ENCODE measurements around the gene RTN4R. TPM values are rescaled to one million over a fixed set of nuclear protein-coding genes. Genes with fewer than 3 reads are reported as not detected.
A peak's percentile ranks its signal among the peaks of the same experiment; 100 is the strongest.

The RTN4R gene
- total RNA-seq, 2 donors from 2014 or later, result 0.66 to 1.8 TPM

GRCh38 chr22:20243537-20244249 lies 24.4 kb downstream of the RTN4R start:
- no peak overlapping the region for H3K27ac ChIP-seq
- WGBS, 2 donors, result 59 to 63% methylated on average over 10 to 16 of the region's 16 CpGs

GRCh38 chr22:20243176-20243536 lies 25.0 kb downstream of the RTN4R start:
- Histone ChIP-seq H3K9me3 (no peaks in the 10 kb centered on the region), H3K36me3 (replicated peaks in 1 of 2; ENCODE audit: insufficient read depth in 1 of 2, low read depth in 2 of 2) (no peaks in the 10 kb centered on the region), H3K27me3 (no peaks in the 10 kb centered on the region), H3K27ac (no peak overlapping the region), H3K4me3 (no peak overlapping the region), H3K4me1 (peaks cover 24% of the 10 kb centered on the region)
- DNase-seq, result no peak
- ATAC-seq, result no peak
- 80 to 100% methylated on average over 2 to 6 of the region's 6 CpGs for WGBS, 2 donors
- intact Hi-C loops (cut with DNase I), result no loop called here
- TF ChIP-seq CTCF (IDR thresholded peaks at IDR 0.05) (no peak), POLR2A (IDR thresholded peaks at IDR 0.05) (no peak)

More at GRCh38 chr22:20243537-20244249, 24.4 kb downstream of the RTN4R start:
- no peak overlapping the region for H3K4me3 ChIP-seq
- intact Hi-C loops (cut with DNase I), result no loop called here
- H3K36me3 ChIP-seq (replicated peaks in 1 of 2; ENCODE audit: insufficient read depth in 1 of 2, low read depth in 2 of 2), result no peaks in the 10 kb centered on the region
- no peaks in the 10 kb centered on the region for H3K27me3 ChIP-seq
- H3K4me1 ChIP-seq, result peaks cover 27% of the 10 kb centered on the region
- TF ChIP-seq POLR2A (IDR thresholded peaks at IDR 0.05) (no peak), CTCF (IDR thresholded peaks at IDR 0.05) (no peak)
- peak in 2 of 4 donors; percentile 50 to 52 for DNase-seq
- ATAC-seq, result no peak
- H3K9me3 ChIP-seq, result no peaks in the 10 kb centered on the region

DNA sequence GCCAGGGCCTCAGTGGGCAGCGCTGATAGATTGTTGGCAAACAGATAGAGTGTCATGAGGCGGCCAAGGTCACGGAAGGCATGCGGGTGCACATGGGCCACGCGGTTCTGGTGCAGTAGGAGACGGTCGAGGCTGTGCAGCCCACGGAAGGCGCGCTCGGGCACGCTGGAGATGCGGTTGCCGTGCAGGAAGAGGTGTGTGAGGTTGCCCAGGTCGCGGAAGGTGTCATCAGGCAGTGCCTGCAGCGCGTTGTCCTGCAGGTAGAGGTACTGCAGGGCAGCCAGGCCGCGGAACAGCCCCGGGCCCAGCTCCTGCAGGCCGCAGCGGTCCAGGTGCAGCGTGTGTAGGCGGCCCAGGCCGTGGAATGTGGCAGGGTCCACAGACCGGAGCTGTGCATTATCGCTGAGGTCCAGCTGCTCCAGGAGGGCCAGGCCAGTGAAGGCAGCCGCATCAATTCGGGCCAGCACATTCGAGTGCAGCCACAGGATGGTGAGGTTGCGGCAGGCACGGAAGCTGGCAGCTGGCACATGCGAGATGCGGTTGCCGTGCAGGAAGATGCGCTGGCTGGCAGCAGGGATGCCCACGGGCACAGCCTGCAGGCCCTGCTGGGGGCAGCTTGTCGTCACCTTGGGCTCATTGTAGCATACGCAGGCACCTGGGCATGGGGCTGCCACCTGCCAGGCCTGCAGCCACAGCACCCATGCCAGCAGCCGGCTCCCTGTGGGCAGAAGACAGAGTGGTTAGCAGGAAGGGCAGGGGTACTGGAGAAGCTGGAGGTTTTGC lies 25.5 kb downstream of the RTN4R start:
- intact Hi-C loops (cut with DNase I), result no loop called here
- no peak for ATAC-seq
- Histone ChIP-seq H3K27me3 (no peaks in the 10 kb centered on the region), H3K4me3 (no peak overlapping the region), H3K9me3 (no peaks in the 10 kb centered on the region), H3K4me1 (peaks cover 24% of the 10 kb centered on the region), H3K36me3 (replicated peaks in 1 of 2; ENCODE audit: insufficient read depth in 1 of 2, low read depth in 2 of 2) (no peaks in the 10 kb centered on the region), H3K27ac (no peak overlapping the region)
- TF ChIP-seq POLR2A (IDR thresholded peaks at IDR 0.05), result no peak
- TF ChIP-seq CTCF (IDR thresholded peaks at IDR 0.05), result no peak
- WGBS, 2 donors, result 91 to 92% methylated on average over 19 to 42 of the region's 42 CpGs
- no peak for DNase-seq

DNA sequence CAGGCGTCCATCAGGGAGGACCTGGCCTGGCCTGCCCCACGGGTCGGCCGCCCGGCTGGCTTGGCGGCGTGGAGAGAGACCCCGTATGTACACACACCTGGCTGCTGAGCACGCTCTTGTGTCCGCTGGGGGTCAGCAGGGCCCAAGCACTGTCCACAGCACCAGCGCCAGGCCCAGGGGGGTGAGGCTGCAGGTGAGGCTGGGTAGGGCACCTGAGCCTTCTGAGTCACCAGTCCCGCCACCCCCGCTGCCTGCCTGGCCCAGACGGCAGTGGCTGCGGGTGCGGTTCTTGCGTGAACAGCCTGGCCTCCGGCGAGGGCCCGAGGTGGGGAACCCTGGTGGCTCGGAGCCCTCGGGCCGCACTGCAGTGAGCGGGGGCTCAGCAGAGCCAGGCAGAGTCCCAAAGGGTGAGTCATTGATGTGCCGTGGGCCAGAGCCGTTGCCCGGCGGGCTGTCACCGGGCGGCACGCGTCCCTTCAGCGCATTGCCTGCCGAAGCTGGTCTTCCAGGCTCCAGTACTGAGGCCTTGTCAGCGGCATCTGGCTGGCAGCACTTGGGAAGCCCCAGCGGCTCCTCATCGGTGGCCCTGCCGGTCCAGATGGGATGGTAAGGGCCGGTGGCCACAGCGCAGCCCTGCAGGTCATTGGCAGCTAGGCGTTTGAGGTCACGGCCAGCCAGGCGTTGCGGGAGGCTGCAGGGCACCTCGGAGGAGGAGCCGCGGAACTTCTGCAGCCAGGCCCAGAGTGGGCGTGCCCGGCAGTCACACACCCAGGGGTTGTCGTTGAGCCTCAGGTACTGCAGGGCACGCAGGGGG lies 26.3 kb downstream of the RTN4R start:
- no peak overlapping the region for H3K27ac ChIP-seq
- intact Hi-C loops (cut with DNase I), result no loop called here
- H3K9me3 ChIP-seq, result no peaks in the 10 kb centered on the region
- no peak for DNase-seq
- no peaks in the 10 kb centered on the region for H3K27me3 ChIP-seq
- no peak overlapping the region for H3K4me3 ChIP-seq
- peaks cover 27% of the 10 kb centered on the region for H3K4me1 ChIP-seq
- TF ChIP-seq POLR2A (IDR thresholded peaks at IDR 0.05) (no peak), CTCF (IDR thresholded peaks at IDR 0.05) (no peak)
- ATAC-seq, result no peak
- 91 to 95% methylated on average over 10 to 41 of the region's 51 CpGs for WGBS, 2 donors
- no peaks in the 10 kb centered on the region for H3K36me3 ChIP-seq (replicated peaks in 1 of 2; ENCODE audit: insufficient read depth in 1 of 2, low read depth in 2 of 2)
